WTC11 (cell line): ENCODE measurements around the gene LRRC7. TPM values are rescaled to one million over a fixed set of nuclear protein-coding genes. Genes with fewer than 3 reads are reported as not detected.

Experiments used
- ATAC-seq: fragments of 200-7000 bp; cut with Tn5 transposase; 2 replicates; pipeline ENCODE4 v1.10.0; 2021; ENCODE audit warnings: mild to moderate bottlenecking, moderate library complexity
- CTCF ChIA-PET: fragments of 300-600 bp; sonication (Branson Sonifier 250); formaldehyde crosslinking; loops from one replicate; lab custom pipeline; 2021; ENCODE audit warnings: antibody characterized with exemption; lab: Charles Lee
- POLR2A ChIA-PET: fragments of 350-600 bp; sonication (Branson Sonifier 250); formaldehyde crosslinking; loops from one replicate; lab custom pipeline; 2021; ENCODE audit warnings: antibody characterized with exemption; lab: Charles Lee
- DNase-seq: peaks from one replicate; pipeline ENCODE4 v3.0.0; 2021; ENCODE audit warnings: low spot score
- H3K27ac Mint-ChIP-seq: 2 replicates; pipeline ENCODE4 v1.8.0; 2021; ENCODE audit warnings: mixed read lengths
- H3K27me3 Mint-ChIP-seq: 2 replicates; pipeline ENCODE4 v1.8.0; 2021; ENCODE audit warnings: low read depth, mild to moderate bottlenecking, moderate library complexity, mixed read lengths
- H3K36me3 Mint-ChIP-seq: 2 replicates; pipeline ENCODE4 v1.8.0; 2021; ENCODE audit warnings: mixed read lengths
- H3K4me1 Mint-ChIP-seq: 2 replicates; pipeline ENCODE4 v1.8.0; 2022; ENCODE audit warnings: mixed read lengths
- H3K4me3 Mint-ChIP-seq: 2 replicates; pipeline ENCODE4 v1.8.0; 2021; ENCODE audit warnings: mild to moderate bottlenecking, moderate library complexity, mixed read lengths
- H3K9me3 Mint-ChIP-seq: 2 replicates; pipeline ENCODE4 v1.8.0; 2021; ENCODE audit warnings: mixed read lengths
- ELF4 ChIP-seq: sonication (generic); formaldehyde crosslinking; IDR thresholded peaks from 2 replicates; pipeline ENCODE4 v1.8.1; 2022; ENCODE audit warnings: low read depth, mild to moderate bottlenecking, moderate library complexity, missing genetic modification reagents
- ETV6 ChIP-seq: sonication (generic); formaldehyde crosslinking; IDR thresholded peaks from 2 replicates; pipeline ENCODE4 v1.8.1; 2022; ENCODE audit warnings: mild to moderate bottlenecking, missing genetic modification reagents
- FOXJ3 ChIP-seq: sonication (generic); formaldehyde crosslinking; IDR thresholded peaks from 2 replicates; pipeline ENCODE4 v1.9.0; 2021; ENCODE audit warnings: missing genetic modification reagents, mild to moderate bottlenecking, borderline replicate concordance
- FOXK1 ChIP-seq: sonication (generic); formaldehyde crosslinking; IDR thresholded peaks from 2 replicates; pipeline ENCODE4 v1.8.0; 2022; ENCODE audit warnings: mild to moderate bottlenecking, moderate library complexity, missing genetic modification reagents
- IRF2 ChIP-seq: sonication (generic); formaldehyde crosslinking; IDR thresholded peaks from 2 replicates; pipeline ENCODE4 v1.8.0; 2022; ENCODE audit warnings: low read depth, missing genetic modification reagents, borderline replicate concordance
- TEAD1 ChIP-seq: sonication (generic); formaldehyde crosslinking; IDR thresholded peaks from 2 replicates; pipeline ENCODE4 v1.8.0; 2022; ENCODE audit warnings: mild to moderate bottlenecking, missing genetic modification reagents
- TP53 ChIP-seq: sonication (generic); formaldehyde crosslinking; IDR thresholded peaks from 2 replicates; pipeline ENCODE4 v1.8.1; 2023; ENCODE audit warnings: mild to moderate bottlenecking, missing genetic modification reagents
- ZNF317 ChIP-seq: sonication (generic); formaldehyde crosslinking; IDR thresholded peaks from 2 replicates; pipeline ENCODE4 v1.8.1; 2023; ENCODE audit warnings: low read depth, mild to moderate bottlenecking, moderate library complexity, missing genetic modification reagents, borderline replicate concordance
- total RNA-seq: library from RNA; stranded (reverse); gene quantifications from 3 replicates; pipeline ENCODE4 v1.2.3, GENCODE V29; 2021
- TF ChIP-seq, protein P1 (sequence below): fragments of 250-450 bp; sonication (Bioruptor Pico); conservative IDR thresholded peaks from 2 replicates; pipeline ENCODE4 v1.9.0; 2021; ENCODE audit warnings: mild to moderate bottlenecking
- TF ChIP-seq, protein P2 (sequence below): sonication (generic); formaldehyde crosslinking; IDR thresholded peaks from 2 replicates; pipeline ENCODE4 v1.8.0; 2022; ENCODE audit warnings: mild to moderate bottlenecking, missing genetic modification reagents
- TF ChIP-seq, protein P3 (sequence below): fragments of 200-600 bp; IDR thresholded peaks from 2 replicates; pipeline ENCODE4 v1.8.0; 2022; ENCODE audit warnings: antibody characterized with exemption
- TF ChIP-seq, protein P4 (sequence below): sonication (generic); formaldehyde crosslinking; IDR thresholded peaks from 2 replicates; pipeline ENCODE4 v1.8.0; 2023; ENCODE audit warnings: missing genetic modification reagents
- TF ChIP-seq, protein P5 (sequence below): sonication (generic); formaldehyde crosslinking; IDR thresholded peaks from 2 replicates; pipeline ENCODE4 v1.8.1; 2022; ENCODE audit warnings: mild to moderate bottlenecking, moderate library complexity, missing genetic modification reagents
- TF ChIP-seq, protein P6 (sequence below): sonication (generic); formaldehyde crosslinking; conservative IDR thresholded peaks from 2 replicates; pipeline ENCODE4 v1.8.1; 2023; ENCODE audit warnings: mild to moderate bottlenecking, low read depth, missing genetic modification reagents, moderate library complexity
- TF ChIP-seq, protein P7 (sequence below): fragments of 250-450 bp; sonication (Bioruptor Pico); IDR thresholded peaks from 2 replicates; pipeline ENCODE4 v1.9.0; 2021; ENCODE audit warnings: moderate library complexity, mild to moderate bottlenecking, inconsistent platforms, borderline replicate concordance
- TF ChIP-seq, protein P8 (sequence below): fragments of 250-450 bp; sonication (Bioruptor Pico); IDR thresholded peaks from 2 replicates; pipeline ENCODE4 v1.9.0; 2021; ENCODE audit warnings: mild to moderate bottlenecking

Gene LRRC7
- total RNA-seq, 1 experiment from 2014 or later, result not detected

DNA sequence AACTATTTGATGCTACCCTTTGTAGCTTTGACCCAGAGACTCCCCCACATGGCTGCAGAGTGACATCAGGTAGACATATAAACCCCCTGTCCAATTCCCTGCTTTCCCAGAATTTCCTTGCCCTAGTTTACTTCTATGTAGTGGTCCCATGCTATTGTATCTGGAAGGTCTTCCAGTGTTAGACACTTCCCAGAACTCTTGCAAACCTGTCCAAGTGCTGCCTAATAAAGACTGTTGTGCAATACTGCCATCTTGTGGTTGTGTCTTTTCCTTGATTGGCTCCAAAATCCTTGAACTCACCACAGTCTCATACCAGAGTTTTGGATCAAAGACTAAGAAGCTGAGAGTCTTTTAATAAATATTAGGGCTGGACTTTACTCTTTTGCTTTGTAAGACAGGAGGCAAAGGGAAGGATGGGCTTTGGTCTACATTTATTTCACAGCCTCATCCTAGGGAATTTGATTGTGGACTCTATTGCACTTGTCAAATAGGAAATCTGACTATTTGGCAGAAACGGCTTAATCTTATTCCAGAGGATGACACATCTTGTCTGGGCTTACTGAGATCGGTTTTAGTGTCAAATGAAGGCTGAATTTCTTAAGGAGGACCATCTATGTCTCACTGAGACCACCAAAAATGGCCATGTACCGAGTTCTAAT, 169.9 kb downstream of the LRRC7 start (continued):
- TF ChIP-seq, protein P1, sequence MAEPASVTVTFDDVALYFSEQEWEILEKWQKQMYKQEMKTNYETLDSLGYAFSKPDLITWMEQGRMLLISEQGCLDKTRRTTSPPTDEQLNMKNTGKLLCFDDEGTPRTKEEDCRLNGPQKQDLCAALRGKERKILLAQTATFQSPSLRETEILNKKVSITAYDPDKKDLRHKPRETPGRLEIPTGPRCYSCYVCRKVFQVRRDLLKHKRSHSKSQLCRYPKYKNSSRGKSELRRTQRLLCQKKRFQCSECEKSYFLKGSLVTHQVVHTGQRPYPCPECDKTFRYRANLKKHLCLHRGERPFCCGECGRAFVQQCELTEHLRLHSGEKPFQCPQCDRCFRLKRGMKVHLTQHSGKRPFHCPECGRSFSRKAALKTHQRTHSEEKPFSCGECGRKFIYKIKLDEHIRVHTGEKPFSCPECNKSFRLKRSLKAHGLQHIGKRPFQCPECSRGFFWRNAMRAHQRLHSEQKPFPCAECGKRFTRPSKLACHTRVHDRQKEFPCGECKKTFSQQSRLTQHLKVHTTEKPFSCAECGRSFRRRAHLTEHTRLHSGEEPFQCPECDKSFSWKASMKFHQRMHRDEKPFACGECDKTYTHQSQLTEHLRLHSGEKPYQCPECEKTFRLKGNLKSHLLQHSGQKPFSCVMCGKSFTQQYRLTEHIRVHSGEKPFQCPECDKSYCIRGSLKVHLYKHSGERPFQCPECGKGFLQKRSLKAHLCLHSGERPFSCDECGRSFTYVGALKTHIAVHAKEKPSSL (CRISPR knock-in tag), result 0 out of 2 replicates have a peak, but pooled peaks have one; percentile 69
- TF ChIP-seq, protein P2, sequence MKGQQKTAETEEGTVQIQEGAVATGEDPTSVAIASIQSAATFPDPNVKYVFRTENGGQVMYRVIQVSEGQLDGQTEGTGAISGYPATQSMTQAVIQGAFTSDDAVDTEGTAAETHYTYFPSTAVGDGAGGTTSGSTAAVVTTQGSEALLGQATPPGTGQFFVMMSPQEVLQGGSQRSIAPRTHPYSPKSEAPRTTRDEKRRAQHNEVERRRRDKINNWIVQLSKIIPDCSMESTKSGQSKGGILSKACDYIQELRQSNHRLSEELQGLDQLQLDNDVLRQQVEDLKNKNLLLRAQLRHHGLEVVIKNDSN, result no peak
- TF ChIP-seq, protein P3, sequence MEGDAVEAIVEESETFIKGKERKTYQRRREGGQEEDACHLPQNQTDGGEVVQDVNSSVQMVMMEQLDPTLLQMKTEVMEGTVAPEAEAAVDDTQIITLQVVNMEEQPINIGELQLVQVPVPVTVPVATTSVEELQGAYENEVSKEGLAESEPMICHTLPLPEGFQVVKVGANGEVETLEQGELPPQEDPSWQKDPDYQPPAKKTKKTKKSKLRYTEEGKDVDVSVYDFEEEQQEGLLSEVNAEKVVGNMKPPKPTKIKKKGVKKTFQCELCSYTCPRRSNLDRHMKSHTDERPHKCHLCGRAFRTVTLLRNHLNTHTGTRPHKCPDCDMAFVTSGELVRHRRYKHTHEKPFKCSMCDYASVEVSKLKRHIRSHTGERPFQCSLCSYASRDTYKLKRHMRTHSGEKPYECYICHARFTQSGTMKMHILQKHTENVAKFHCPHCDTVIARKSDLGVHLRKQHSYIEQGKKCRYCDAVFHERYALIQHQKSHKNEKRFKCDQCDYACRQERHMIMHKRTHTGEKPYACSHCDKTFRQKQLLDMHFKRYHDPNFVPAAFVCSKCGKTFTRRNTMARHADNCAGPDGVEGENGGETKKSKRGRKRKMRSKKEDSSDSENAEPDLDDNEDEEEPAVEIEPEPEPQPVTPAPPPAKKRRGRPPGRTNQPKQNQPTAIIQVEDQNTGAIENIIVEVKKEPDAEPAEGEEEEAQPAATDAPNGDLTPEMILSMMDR, result peak; percentile 69
- TF ChIP-seq FOXJ3 (CRISPR knock-in tag) (no peak), ZNF317 (CRISPR knock-in tag) (peak; percentile 91), ETV6 (CRISPR knock-in tag) (no peak), TP53 (CRISPR knock-in tag) (no peak)
- TF ChIP-seq, protein P4, sequence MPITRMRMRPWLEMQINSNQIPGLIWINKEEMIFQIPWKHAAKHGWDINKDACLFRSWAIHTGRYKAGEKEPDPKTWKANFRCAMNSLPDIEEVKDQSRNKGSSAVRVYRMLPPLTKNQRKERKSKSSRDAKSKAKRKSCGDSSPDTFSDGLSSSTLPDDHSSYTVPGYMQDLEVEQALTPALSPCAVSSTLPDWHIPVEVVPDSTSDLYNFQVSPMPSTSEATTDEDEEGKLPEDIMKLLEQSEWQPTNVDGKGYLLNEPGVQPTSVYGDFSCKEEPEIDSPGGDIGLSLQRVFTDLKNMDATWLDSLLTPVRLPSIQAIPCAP (CRISPR knock-in tag), result no peak
- TF ChIP-seq, protein P5, sequence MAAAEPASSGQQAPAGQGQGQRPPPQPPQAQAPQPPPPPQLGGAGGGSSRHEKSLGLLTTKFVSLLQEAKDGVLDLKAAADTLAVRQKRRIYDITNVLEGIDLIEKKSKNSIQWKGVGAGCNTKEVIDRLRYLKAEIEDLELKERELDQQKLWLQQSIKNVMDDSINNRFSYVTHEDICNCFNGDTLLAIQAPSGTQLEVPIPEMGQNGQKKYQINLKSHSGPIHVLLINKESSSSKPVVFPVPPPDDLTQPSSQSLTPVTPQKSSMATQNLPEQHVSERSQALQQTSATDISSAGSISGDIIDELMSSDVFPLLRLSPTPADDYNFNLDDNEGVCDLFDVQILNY, result no peak

DNA sequence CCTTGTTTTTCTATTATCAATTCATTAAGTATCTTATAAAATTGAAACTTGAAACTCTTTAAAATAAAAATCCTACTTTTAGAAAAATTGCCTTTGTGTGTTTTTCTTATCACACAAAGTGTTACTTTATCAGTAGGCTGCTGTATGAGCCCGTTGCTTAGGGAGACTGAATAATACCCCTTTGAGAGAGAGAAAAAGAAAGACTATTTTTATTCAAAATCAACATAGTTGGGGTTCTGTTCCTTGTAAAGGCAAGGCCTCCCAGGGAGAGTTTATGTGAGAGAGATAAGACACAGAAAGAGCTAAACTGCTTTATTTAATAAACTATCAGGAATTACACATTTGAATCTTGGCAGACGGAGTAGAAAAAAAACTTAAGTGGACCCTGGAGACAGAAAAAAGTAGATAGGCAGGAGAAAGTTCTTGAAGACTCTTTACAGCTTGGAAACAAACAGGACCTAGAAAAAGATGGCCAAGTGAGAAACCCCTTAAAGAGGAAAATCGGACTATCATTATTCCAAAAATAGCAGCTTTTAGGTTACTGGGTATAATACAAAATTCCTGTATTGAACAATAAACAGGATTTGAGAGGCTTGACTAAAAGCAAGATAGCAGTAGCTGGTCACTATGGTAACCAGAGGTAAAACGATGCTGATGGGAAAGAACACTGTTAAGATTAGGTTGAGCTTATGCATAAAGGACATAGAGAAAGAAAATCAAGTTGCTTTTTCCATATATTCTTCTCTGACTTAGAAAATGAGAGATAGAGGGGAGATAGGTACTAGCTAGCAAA, 170.9 kb downstream of the LRRC7 start:
- POLR2A ChIA-PET, result no interaction called here
- Mint-ChIP-seq H3K4me3 (no peak overlapping the region), H3K27ac (no peak overlapping the region), H3K4me1 (peaks cover 27% of the 10 kb centered on the region), H3K9me3 (peaks cover 9% of the 10 kb centered on the region), H3K36me3 (peaks cover 4% of the 10 kb centered on the region; the same call in 1 of the 2 replicates), H3K27me3 (no peaks in the 10 kb centered on the region; the same call in 1 of the 2 replicates)
- DNase-seq (no peak), ATAC-seq (no peak)
- CTCF ChIA-PET, result interaction anchor here (1.0 to 2.1 kb wide), 5 partner anchors 20 to 1242 kb away, joined by 3 to 8 read pairs (median 4); partner anchors contain the start of gene DEPDC1
- no peak for TF ChIP-seq TEAD1 (CRISPR knock-in tag)
- TF ChIP-seq FOXK1, result no peak
- TF ChIP-seq, protein P6, sequence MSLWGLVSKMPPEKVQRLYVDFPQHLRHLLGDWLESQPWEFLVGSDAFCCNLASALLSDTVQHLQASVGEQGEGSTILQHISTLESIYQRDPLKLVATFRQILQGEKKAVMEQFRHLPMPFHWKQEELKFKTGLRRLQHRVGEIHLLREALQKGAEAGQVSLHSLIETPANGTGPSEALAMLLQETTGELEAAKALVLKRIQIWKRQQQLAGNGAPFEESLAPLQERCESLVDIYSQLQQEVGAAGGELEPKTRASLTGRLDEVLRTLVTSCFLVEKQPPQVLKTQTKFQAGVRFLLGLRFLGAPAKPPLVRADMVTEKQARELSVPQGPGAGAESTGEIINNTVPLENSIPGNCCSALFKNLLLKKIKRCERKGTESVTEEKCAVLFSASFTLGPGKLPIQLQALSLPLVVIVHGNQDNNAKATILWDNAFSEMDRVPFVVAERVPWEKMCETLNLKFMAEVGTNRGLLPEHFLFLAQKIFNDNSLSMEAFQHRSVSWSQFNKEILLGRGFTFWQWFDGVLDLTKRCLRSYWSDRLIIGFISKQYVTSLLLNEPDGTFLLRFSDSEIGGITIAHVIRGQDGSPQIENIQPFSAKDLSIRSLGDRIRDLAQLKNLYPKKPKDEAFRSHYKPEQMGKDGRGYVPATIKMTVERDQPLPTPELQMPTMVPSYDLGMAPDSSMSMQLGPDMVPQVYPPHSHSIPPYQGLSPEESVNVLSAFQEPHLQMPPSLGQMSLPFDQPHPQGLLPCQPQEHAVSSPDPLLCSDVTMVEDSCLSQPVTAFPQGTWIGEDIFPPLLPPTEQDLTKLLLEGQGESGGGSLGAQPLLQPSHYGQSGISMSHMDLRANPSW (CRISPR knock-in tag), result no peak
- TF ChIP-seq, protein P7, sequence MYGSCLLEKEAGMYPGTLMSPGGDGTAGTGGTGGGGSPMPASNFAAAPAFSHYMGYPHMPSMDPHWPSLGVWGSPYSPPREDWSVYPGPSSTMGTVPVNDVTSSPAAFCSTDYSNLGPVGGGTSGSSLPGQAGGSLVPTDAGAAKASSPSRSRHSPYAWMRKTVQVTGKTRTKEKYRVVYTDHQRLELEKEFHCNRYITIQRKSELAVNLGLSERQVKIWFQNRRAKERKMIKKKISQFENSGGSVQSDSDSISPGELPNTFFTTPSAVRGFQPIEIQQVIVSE (CRISPR knock-in tag), result no peak
- TF ChIP-seq ELF4 (CRISPR knock-in tag), result no peak
- TF ChIP-seq IRF2, result no peak
- TF ChIP-seq, protein P8, sequence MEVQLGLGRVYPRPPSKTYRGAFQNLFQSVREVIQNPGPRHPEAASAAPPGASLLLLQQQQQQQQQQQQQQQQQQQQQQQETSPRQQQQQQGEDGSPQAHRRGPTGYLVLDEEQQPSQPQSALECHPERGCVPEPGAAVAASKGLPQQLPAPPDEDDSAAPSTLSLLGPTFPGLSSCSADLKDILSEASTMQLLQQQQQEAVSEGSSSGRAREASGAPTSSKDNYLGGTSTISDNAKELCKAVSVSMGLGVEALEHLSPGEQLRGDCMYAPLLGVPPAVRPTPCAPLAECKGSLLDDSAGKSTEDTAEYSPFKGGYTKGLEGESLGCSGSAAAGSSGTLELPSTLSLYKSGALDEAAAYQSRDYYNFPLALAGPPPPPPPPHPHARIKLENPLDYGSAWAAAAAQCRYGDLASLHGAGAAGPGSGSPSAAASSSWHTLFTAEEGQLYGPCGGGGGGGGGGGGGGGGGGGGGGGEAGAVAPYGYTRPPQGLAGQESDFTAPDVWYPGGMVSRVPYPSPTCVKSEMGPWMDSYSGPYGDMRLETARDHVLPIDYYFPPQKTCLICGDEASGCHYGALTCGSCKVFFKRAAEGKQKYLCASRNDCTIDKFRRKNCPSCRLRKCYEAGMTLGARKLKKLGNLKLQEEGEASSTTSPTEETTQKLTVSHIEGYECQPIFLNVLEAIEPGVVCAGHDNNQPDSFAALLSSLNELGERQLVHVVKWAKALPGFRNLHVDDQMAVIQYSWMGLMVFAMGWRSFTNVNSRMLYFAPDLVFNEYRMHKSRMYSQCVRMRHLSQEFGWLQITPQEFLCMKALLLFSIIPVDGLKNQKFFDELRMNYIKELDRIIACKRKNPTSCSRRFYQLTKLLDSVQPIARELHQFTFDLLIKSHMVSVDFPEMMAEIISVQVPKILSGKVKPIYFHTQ (CRISPR knock-in tag), result no peak
